ENCODE results near the gene EXOSC10.

The EXOSC10 gene

GRCh38 chr1:11099310-11100148 lies at the start of gene EXOSC10:
Gene EXOSC10 (minus strand): TSS chr1:11099869. CDS start chr1:11099831, 38 bp downstream.
- peak; percentile 40 for DNase-seq (ENCODE audit: low read depth, low spot score)

DNA sequence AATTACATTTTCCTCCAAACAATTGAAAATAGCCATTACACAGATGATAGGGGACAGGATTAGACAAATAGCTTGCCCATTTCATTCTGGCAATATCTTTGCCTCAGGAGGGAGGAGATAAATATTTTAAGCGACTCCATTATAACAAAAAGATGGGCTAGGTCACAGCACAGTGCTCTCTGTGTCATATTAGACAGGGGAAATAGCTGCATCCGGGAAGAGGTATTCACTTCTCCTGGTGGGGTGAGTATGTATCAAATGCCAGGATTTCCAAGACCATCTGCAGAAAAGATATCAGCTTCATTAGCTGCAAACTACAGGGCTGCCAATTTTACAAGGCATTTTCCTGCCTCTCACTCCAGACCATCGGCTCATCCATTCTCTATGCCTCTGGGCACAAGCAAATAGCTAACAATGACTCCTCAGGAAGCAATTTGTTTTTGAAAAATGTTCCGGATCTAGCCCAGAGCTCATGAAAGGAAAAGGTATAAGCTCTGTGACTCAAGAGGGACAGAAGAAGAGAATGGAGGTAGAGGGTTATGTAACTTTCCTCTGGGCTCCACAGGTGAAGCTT lies 47.6 kb upstream of the EXOSC10 start:
- no peak for DNase-seq (ENCODE audit: low read depth, low spot score)

DNA sequence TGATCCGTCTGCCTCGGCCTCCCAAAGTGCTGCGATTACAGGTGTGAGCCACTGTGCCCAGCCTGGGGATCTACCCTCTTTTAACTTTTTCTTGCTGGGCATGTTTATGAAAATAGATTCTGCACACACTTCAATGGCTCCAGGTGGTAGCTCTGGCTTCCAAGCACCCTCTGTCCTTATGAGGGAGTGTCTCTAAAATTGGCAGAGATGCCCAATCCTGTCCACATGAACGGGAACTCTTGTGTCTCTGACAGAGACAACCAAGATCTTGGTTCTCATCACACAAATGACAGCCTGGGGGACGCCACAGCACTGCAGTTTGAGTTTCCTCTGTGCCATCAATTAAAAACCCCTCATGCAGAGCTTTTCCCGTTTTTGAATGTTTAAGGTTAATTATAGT lies 46.1 kb upstream of the EXOSC10 start:
- no peak for DNase-seq (ENCODE audit: low read depth, low spot score)

DNA sequence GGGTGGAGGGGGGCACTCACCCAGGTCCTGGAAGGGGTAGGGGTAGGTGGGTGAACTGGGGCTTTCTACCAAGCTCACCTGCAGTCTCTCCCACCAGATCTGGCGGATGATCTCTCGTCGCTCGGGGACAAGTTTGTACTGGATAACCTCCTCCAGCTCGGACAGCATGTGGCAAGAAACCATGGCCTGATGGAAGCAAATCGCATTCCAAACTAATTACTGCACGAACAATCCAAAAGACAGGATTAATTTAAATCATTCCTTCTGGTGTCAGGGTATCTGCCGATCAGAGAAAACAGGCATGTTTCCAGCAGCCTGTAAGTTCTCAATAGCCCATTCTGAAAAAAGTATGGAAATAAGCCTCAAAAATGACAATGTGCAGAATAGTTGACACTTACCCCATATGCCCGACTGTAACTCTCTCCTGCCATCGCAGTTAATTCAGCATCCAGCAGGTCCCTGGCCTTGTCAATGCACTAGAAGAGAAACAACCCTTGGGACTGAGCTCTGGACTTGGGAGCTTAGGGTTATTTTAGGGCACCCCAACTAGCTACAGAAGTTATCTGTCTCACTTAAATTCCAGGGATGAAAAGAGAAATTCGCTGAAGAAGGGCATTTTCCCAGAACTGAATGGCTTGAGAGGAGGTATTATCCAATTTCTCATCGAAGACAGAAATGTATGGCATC lies 45.0 kb upstream of the EXOSC10 start:
- DNase-seq (ENCODE audit: low read depth, low spot score) = no peak

GRCh38 chr1:11143907-11144306 lies 44.2 kb upstream of the EXOSC10 start:
- no peak for DNase-seq (ENCODE audit: low read depth, low spot score)

- no peak for DNase-seq (ENCODE audit: low read depth, low spot score)
Measured at GRCh38 chr1:11143401-11143800, 43.7 kb upstream of the EXOSC10 start.

DNA sequence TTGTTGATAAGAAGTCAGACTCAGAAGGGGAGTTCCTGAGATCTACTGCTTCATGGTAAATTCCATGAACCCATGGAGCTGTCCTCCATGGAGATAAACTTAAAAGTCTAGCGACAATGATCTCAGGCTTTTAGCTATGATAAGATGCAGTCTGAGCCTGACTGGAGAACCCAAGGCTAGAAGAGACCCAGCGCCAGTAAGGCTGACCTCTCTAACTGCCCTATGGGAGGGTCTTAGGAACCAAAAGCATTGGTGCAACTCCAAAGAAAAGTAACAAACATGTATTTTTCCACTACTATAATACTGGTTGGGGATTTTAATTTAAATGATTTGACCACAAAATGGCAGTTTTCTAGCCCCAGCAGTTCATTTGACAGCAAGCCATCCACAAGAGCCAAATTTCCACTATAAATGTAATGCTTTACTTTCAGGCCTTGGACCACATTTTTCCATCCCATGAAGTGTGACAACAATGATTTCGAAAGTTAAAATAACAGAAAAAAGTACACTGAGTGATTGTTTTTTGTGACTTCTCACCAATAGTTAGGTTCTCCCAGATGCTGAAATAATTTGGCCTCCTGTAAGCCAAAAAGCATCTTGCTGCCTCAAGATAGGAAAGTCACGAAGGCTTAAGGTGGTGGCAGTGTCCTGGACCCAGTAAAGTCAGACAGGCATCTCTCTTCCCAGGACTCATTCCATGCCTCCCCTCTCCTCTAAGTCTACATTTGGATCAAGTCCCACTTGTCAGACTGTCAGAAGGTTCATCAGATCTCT lies 43.1 kb upstream of the EXOSC10 start:
- no peak for DNase-seq (ENCODE audit: low read depth, low spot score)

DNA sequence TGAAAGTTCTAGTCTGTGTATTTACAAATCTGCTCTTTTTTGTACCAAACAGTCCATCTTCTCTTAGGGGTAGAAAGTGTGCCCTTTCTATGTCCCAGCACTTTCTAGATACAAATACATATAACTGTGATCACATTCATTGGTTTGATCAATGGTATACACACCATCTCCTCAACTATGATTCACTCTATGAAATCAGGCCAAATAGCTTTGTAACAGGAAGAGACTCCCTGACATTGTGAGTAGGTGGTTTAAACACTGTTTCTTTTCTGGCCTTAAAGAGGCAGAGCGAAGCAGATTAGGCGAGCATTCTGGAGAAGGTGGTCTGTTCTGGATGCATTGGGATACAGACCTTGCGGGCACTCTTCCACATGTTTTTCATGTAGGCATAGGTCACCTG lies 39.3 kb upstream of the EXOSC10 start:
- no peak for DNase-seq (ENCODE audit: low read depth, low spot score)

- DNase-seq (ENCODE audit: low read depth, low spot score) = no peak
Measured at GRCh38 chr1:11138029-11138428, 38.4 kb upstream of the EXOSC10 start.

- DNase-seq (ENCODE audit: low read depth, low spot score) = no peak
Measured at GRCh38 chr1:11134898-11135266, 35.2 kb upstream of the EXOSC10 start.

GRCh38 chr1:11134251-11134897 lies 34.7 kb upstream of the EXOSC10 start:
- no peak for DNase-seq (ENCODE audit: low read depth, low spot score)

DNA sequence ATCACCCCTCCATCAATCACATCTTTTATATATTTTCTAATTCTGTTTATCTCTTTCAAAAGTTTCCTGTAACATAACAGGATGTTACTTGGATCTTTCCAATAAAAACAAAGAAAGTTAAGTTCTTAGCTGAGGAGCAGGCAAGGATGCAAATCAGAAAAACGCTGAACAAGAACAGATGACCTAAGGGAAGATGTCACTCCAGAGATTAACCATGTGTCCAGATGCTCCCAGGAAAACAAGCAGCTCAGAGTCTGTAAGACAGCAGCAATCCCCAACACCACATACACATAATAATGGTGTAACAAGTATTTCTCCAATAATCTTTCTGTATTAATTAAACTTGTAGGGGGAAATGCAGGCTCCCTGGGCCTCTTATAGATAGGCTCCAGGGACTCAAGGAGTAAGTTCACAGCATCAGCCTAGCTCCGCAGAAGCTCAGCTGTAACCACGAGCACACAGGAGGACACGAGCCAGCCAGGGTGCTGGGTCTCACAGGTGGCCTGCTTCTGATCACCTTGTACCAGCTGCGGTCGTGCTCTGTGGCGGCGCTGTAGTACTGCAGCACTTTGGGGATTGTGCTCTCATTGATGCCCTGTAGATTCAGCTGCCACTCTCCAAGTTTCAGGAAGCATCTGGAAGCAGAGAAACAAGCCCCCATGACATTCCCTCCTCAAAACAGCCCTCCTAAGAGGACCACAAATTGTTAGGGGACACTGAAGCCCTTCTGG lies 33.1 kb upstream of the EXOSC10 start:
- no peak for DNase-seq (ENCODE audit: low read depth, low spot score)

- DNase-seq (ENCODE audit: low read depth, low spot score) = no peak
Measured at GRCh38 chr1:11131816-11132215, 32.1 kb upstream of the EXOSC10 start.

DNA sequence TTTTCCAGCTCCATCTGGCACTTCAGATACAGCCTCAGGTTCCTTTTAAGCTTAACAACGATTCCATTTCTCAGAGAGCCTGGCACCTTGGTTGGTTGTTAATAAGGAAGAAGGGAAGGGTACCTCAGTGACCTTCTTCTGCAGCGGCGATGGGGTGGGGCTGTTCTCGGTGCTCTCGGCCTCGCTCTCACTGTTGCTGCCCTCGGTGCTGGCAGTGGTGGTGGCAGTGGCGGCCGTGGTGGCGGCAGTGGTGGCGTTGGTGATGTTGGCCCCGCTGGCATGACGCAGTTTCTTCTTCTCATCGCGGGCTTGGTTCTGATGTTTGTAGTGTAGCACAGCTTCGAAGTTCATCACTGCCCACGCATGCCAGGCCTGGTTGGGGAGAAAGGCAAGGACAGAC lies 30.7 kb upstream of the EXOSC10 start:
- DNase-seq (ENCODE audit: low read depth, low spot score) = no peak

DNA sequence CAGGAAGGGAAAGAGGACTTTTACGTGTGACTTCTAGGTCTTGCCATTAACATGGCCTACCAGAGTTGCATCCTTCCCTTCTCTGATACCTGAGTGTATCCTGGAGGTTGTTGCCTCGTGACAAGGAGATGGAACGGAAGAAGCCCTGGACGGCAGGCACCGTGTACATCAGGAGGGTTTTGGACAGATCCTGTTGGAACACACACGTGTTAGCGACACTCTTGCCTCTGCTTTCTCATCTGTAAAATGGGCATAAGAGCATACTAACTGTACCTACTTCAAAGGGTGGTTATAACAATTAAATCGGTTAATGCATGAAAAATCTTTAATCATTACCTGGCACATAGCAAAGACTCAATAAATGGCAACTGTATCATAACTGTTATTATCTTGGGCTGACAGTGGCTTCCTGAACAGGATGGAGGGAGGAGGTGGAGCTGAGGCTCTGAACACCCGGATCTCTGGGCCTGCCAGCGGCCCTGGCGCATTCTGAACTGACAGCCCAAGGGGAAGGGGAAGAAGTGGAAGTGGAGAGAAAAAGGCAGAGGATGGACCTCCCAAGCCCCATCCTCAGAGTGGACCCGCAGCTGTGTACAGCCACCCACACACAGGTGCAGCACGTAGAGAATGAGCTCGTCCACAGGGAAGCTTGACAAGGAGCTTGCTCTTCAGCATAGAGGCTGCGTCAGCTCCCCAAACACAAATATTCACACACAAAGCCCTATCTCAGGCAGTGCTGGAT lies 30.2 kb upstream of the EXOSC10 start:
- no peak for DNase-seq (ENCODE audit: low read depth, low spot score)

DNA sequence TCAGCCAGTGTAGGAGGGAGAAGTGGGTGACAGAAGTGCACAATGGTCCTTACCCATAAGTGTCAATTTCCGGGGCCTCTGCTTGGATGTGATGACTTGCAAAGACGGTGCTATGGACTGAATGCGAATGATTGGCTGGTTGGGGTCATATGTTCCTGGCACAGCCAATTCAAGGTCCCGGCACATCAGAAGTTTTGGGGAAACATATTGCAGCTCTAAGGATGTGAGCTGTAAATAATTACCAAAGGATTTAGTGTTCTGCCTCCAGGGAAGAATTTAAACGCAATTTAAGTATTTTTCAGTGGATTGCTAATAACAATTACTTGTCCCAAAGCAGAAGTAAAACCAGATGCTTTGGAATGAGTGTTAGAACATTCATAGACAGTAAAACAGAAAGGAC lies 26.9 kb upstream of the EXOSC10 start:
- DNase-seq (ENCODE audit: low read depth, low spot score) = no peak

DNA sequence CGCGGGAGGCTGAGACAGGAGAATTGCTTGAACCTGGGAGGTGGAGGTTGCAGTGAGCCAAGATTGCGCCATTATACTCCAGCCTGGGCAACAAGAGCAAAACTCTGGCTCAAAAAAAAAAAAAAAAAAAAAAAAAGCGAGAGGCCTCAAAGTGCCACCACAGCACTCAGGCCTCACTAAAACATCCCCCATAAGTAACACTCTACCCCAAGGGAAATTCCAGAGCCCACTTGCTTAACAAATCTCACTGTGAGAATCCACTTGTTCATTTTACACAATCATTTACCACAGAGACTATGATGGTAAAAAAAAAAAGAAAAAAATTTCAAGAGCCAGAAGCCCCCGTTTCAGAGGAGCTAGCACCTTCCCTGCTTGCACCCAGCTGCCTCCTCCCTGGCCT lies 26.3 kb upstream of the EXOSC10 start:
- DNase-seq (ENCODE audit: low read depth, low spot score) = no peak

DNA sequence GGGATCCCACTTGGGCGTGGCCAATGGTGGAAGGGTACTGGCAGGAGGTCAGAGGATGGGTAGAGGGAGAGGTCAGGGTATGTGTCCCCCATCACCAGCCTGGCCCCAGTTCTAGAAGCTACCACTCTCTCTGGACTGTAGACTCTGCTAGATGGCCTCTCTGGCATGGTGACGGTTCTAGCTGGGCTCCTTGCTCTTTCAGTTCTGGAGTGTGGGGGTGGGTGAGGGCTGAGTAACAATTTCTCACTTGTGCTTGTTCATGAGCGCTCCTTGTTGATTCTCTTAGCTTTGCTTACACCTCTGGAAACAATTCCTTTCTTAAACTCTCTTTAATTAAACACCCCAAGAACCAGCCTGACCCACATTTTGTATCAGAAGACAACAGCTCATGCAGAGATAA lies 25.3 kb upstream of the EXOSC10 start:
- DNase-seq (ENCODE audit: low read depth, low spot score) = no peak

GRCh38 chr1:11116318-11116717 lies 16.6 kb upstream of the EXOSC10 start:
- DNase-seq (ENCODE audit: low read depth, low spot score) = no peak

GRCh38 chr1:11114966-11115365 lies 15.3 kb upstream of the EXOSC10 start:
- DNase-seq (ENCODE audit: low read depth, low spot score) = no peak
